AG04449 (cell line): ENCODE data around the gene SORCS1.

ENCODE experiments used
- CTCF ChIA-PET: fragments of 350-600 bp; formaldehyde crosslinking; extraction: SDS; loops from one replicate; lab custom pipeline; 2021; ENCODE audit warnings: antibody characterized with exemption; lab: Yijun Ruan, JAX
- POLR2A ChIA-PET: fragments of 400-600, 350-600 bp; formaldehyde crosslinking; extraction: SDS; loops from one replicate; lab custom pipeline; 2020; ENCODE audit warnings: antibody characterized with exemption, inconsistent platforms; lab: Yijun Ruan, JAX
- DNase-seq: peaks from one replicate; pipeline ENCODE4 v3.0.0-alpha.2; 2010; ENCODE audit warnings: low read depth, low spot score
- H3K4me3 ChIP-seq: 2 replicates; pipeline ENCODE4 v1.5.1; 2011; ENCODE audit warnings: low read depth, mild to moderate bottlenecking, control low read depth, low read length
- CTCF ChIP-seq: IDR thresholded peaks from one replicate; pipeline ENCODE4 v1.5.1; 2011; ENCODE audit warnings: mild to moderate bottlenecking, moderate library complexity, low read length, control low read depth, inconsistent platforms; ENCODE audit not compliant: insufficient read depth; ENCODE audit errors: missing control alignments

SORCS1 gene

DNA sequence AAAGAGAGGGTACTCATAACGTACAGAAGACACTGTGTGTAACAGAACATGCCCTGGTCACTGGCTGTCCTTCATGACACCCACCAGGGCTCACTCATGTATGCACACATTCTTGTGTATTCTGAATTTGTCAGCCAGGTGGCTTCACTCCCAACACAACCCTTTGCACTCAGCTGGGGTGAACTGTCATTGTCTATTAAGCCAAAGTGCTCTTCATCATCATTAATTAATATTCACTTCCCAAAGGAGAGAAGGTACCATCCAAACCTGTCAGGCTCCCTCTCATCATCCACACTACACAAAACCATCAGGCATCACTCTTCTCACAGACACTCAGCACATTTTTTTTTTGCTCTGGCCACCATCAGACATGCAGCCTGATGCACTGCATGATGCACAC, 469.8 kb downstream of the SORCS1 start:
- no peak for DNase-seq
- CTCF ChIA-PET, result no interaction called here
- H3K4me3 ChIP-seq, result no peak overlapping the region
- TF ChIP-seq CTCF, result no peak
- POLR2A ChIA-PET, result no interaction called here

GRCh38 chr10:106682175-106682574, 482.3 kb downstream of the SORCS1 start:
- ChIA-PET CTCF (interaction anchor here (0.9 to 4.7 kb wide), 7 partner anchors 10 to 736 kb away, joined by 3 to 30 read pairs (median 4); no protein-coding TSS in a partner anchor), POLR2A (no interaction called here)
- no peak overlapping the region for H3K4me3 ChIP-seq
- no peak for DNase-seq
- no peak for TF ChIP-seq CTCF

GRCh38 chr10:106680061-106680460, 484.4 kb downstream of the SORCS1 start:
- POLR2A ChIA-PET, result no interaction called here
- H3K4me3 ChIP-seq, result no peak overlapping the region
- no peak for TF ChIP-seq CTCF
- no peak for DNase-seq
- CTCF ChIA-PET, result interaction anchor here (1.8 kb wide), 1 partner anchor 730 kb away, joined by 13 read pairs; no protein-coding TSS in a partner anchor

GRCh38 chr10:106679314-106679713, 485.2 kb downstream of the SORCS1 start:
- no peak for TF ChIP-seq CTCF
- no peak overlapping the region for H3K4me3 ChIP-seq
- no peak for DNase-seq
- ChIA-PET CTCF (interaction anchor here (1.8 kb wide), 1 partner anchor 729 kb away, joined by 13 read pairs; no protein-coding TSS in a partner anchor), POLR2A (no interaction called here)

GRCh38 chr10:106672517-106673175, 491.9 kb downstream of the SORCS1 start:
- ChIA-PET POLR2A (no interaction called here), CTCF (interaction anchor here (0.9 kb wide), 1 partner anchor 10 kb away, joined by 4 read pairs; no protein-coding TSS in a partner anchor)
- no peak overlapping the region for H3K4me3 ChIP-seq
- DNase-seq, result no peak
- TF ChIP-seq CTCF, result no peak

- no peak for TF ChIP-seq CTCF
- no peak overlapping the region for H3K4me3 ChIP-seq
- ChIA-PET POLR2A (no interaction called here), CTCF (no interaction called here)
- DNase-seq, result no peak
Measured at GRCh38 chr10:106661767-106662140, 502.8 kb downstream of the SORCS1 start.
